Measurements from ENCODE around the gene KIAA1217. TPM values are rescaled to one million over a fixed set of nuclear protein-coding genes. Genes with fewer than 3 reads are reported as not detected.

Gene KIAA1217
- total and polyA plus RNA-seq, 8 donors, result 11.9 to 36.7 (median 19.8) TPM

GRCh38 chr10:24579906-24580305 lies 371.0 kb downstream of the KIAA1217 start:
- ATAC-seq, result no peak
- Histone ChIP-seq H3K9me3 (no peaks in the 10 kb centered on the region), H3K36me3 (no peaks in the 10 kb centered on the region), H3K4me1 (no peaks in the 10 kb centered on the region), H3K27ac (no peak overlapping the region), H3K4me3 (no peak overlapping the region), H3K27me3 (no peaks in the 10 kb centered on the region)
- no peak for TF ChIP-seq CTCF (IDR thresholded peaks at IDR 0.05)
- 79 to 85% methylated on average over 4 of the region's 4 CpGs for WGBS, 2 donors
- no peak for FAIRE-seq
- intact Hi-C loops (cut with DNase I), result no loop called here
- DNase-seq, result no peak

GRCh38 chr10:24589265-24589664 lies 380.3 kb downstream of the KIAA1217 start:
- peaks cover 0 to 68% (median 17%) of the 10 kb centered on the region in 3 donors for H3K36me3 ChIP-seq

GRCh38 chr10:24590697-24591457 lies 381.9 kb downstream of the KIAA1217 start:
- ATAC-seq (no peak), FAIRE-seq (no peak), DNase-seq (no peak)
- Histone ChIP-seq H3K4me1 (no peaks in the 10 kb centered on the region), H3K36me3 (peaks cover 0 to 73% (median 17%) of the 10 kb centered on the region in 3 donors), H3K9me3 (no peaks in the 10 kb centered on the region), H3K27me3 (no peaks in the 10 kb centered on the region), H3K4me3 (no peak overlapping the region), H3K27ac (no peak overlapping the region)
- no peak for TF ChIP-seq CTCF (IDR thresholded peaks at IDR 0.05)
- intact Hi-C loops (cut with DNase I), result no loop called here

More at GRCh38 chr10:24589265-24589664, 380.3 kb downstream of the KIAA1217 start:
- Histone ChIP-seq H3K4me1 (no peaks in the 10 kb centered on the region), H3K9me3 (no peaks in the 10 kb centered on the region), H3K27me3 (no peaks in the 10 kb centered on the region), H3K27ac (no peak overlapping the region), H3K4me3 (no peak overlapping the region)
- intact Hi-C loops (cut with DNase I), result no loop called here
- TF ChIP-seq CTCF (IDR thresholded peaks at IDR 0.05), result no peak
- no peak for ATAC-seq
- 87 to 95% methylated on average over 2 of the region's 2 CpGs for WGBS, 2 donors
- no peak for FAIRE-seq
- no peak for DNase-seq

- whole genome bisulfite sequencing, 2 donors, result 95% methylated on average over 11 of the region's 11 CpGs
- Histone ChIP-seq H3K4me3 (no peak overlapping the region), H3K27me3 (no peaks in the 10 kb centered on the region), H3K27ac (no peak overlapping the region), H3K36me3 (peaks cover 0 to 68% (median 17%) of the 10 kb centered on the region in 3 donors), H3K9me3 (no peaks in the 10 kb centered on the region), H3K4me1 (no peaks in the 10 kb centered on the region)
- FAIRE-seq, result no peak
- no peak for DNase-seq
- TF ChIP-seq CTCF (IDR thresholded peaks at IDR 0.05), result no peak
- intact Hi-C loops (cut with DNase I), result no loop called here
- no peak for ATAC-seq
Measured at GRCh38 chr10:24596217-24596930, 387.4 kb downstream of the KIAA1217 start.

- no peak overlapping the region for H3K4me3 ChIP-seq
- intact Hi-C loops (cut with DNase I), result no loop called here
- no peak for TF ChIP-seq CTCF (IDR thresholded peaks at IDR 0.05)
- no peak for FAIRE-seq
- ATAC-seq, result no peak
- H3K27me3 ChIP-seq, result no peaks in the 10 kb centered on the region
- H3K36me3 ChIP-seq, result peaks cover 0 to 64% (median 13%) of the 10 kb centered on the region in 3 donors
- H3K27ac ChIP-seq, result no peak overlapping the region
- WGBS, 2 donors, result 94 to 95% methylated on average over 7 of the region's 7 CpGs
- H3K9me3 ChIP-seq, result no peaks in the 10 kb centered on the region
- DNase-seq, result no peak
- no peaks in the 10 kb centered on the region for H3K4me1 ChIP-seq
Measured at GRCh38 chr10:24597426-24597825, 388.5 kb downstream of the KIAA1217 start.
